Liver (tissue), 9 donors: ENCODE measurements around the gene CDH23. TPM values are rescaled to one million over a fixed set of nuclear protein-coding genes. Genes with fewer than 3 reads are reported as not detected.

Source experiments
- DNase-seq: peaks from one replicate; pipeline ENCODE4 v3.0.0-alpha.2; 2017; ENCODE audit warnings: low spot score
- H3K27ac ChIP-seq, 2 donors: one replicate each; pipeline ENCODE4 v1.7.0; 2013; ENCODE audit warnings: inconsistent platforms in 2 of 2, low read length in 2 of 2, control low read depth in 1 of 2, low read depth in 1 of 2, mild to moderate bottlenecking in 1 of 2
- H3K27me3 ChIP-seq, 4 donors: one replicate each; pipeline versions ENCODE4 v1.6.1 to v1.7.0; 2013; ENCODE audit warnings: low read length in 3 of 4, inconsistent platforms in 1 of 4, mild to moderate bottlenecking in 1 of 4, moderate library complexity in 1 of 4; ENCODE audit not compliant: control insufficient read depth in 4 of 4, insufficient read depth in 4 of 4
- H3K36me3 ChIP-seq, 4 donors: one replicate each; pipeline versions ENCODE4 v1.6.1 to v1.7.0; 2013; ENCODE audit warnings: low read length in 3 of 4, mild to moderate bottlenecking in 3 of 4, low read depth in 1 of 4, moderate library complexity in 1 of 4; ENCODE audit not compliant: control insufficient read depth in 4 of 4, insufficient read depth in 3 of 4
- H3K4me1 ChIP-seq, 4 donors: one replicate each; pipeline versions ENCODE4 v1.6.1 to v1.7.0; 2013; ENCODE audit warnings: low read length in 3 of 4, mild to moderate bottlenecking in 3 of 4, moderate library complexity in 1 of 4; ENCODE audit not compliant: control insufficient read depth in 4 of 4, insufficient read depth in 4 of 4
- H3K4me3 ChIP-seq, 3 donors: one replicate each; pipeline versions ENCODE4 v1.6.1 to v1.7.0; 2013; ENCODE audit warnings: low read length in 3 of 3, control low read depth in 1 of 3, low read depth in 1 of 3, mild to moderate bottlenecking in 1 of 3
- H3K9ac ChIP-seq, 2 donors: one replicate each; pipeline ENCODE4 v1.7.0; 2013; ENCODE audit warnings: low read length in 2 of 2, mild to moderate bottlenecking in 2 of 2, moderate library complexity in 2 of 2, control low read depth in 1 of 2, low read depth in 1 of 2
- H3K9me3 ChIP-seq, 4 donors: one replicate each; pipeline versions ENCODE4 v1.6.1 to v1.7.0; 2013; ENCODE audit warnings: low read length in 3 of 4; ENCODE audit not compliant: control insufficient read depth in 4 of 4
- EGR1 ChIP-seq, 2 donors: IDR thresholded peaks; 2 replicates each; pipeline ENCODE4 v1.6.1; 2016 to 2018; ENCODE audit warnings: antibody characterized with exemption in 2 of 2, low read depth in 2 of 2
- FOXA1 ChIP-seq: IDR thresholded peaks from 2 replicates; pipeline ENCODE4 v1.6.1; 2016; ENCODE audit warnings: antibody characterized with exemption
- FOXA2 ChIP-seq: IDR thresholded peaks from 2 replicates; pipeline ENCODE4 v1.6.1; 2016; ENCODE audit warnings: antibody characterized with exemption
- GABPA ChIP-seq, 2 donors: IDR thresholded peaks in 1 of 2; conservative IDR thresholded peaks in 1 of 2; 2 replicates each; pipeline ENCODE4 v1.6.1; 2016; ENCODE audit warnings: antibody characterized with exemption in 2 of 2, mild to moderate bottlenecking in 1 of 2, moderate library complexity in 1 of 2
- HNF4A ChIP-seq, 2 donors: conservative IDR thresholded peaks; 2 replicates each; pipeline ENCODE4 v1.6.1; 2016; ENCODE audit warnings: antibody characterized with exemption in 2 of 2, mild to moderate bottlenecking in 2 of 2
- JUND ChIP-seq, 2 donors: IDR thresholded peaks; 2 replicates each; pipeline ENCODE4 v1.6.1; 2016; ENCODE audit warnings: antibody characterized with exemption in 2 of 2
- NR2F2 ChIP-seq: IDR thresholded peaks from 2 replicates; pipeline ENCODE4 v1.6.1; 2016; ENCODE audit warnings: antibody characterized with exemption
- RAD21 ChIP-seq, 2 donors: IDR thresholded peaks; 2 replicates each; pipeline ENCODE4 v1.6.1; 2016; ENCODE audit warnings: antibody characterized with exemption in 2 of 2, mild to moderate bottlenecking in 2 of 2
- SP1 ChIP-seq: IDR thresholded peaks from 2 replicates; pipeline ENCODE4 v1.6.1; 2018; ENCODE audit warnings: antibody characterized with exemption, mild to moderate bottlenecking
- TAF1 ChIP-seq: conservative IDR thresholded peaks from 2 replicates; pipeline ENCODE4 v1.6.1; 2016; ENCODE audit warnings: antibody characterized with exemption, mild to moderate bottlenecking
- YY1 ChIP-seq: IDR thresholded peaks from 2 replicates; pipeline ENCODE4 v1.6.1; 2016; ENCODE audit warnings: antibody characterized with exemption, mild to moderate bottlenecking
- WGBS: extraction: QIAGEN DNeasy Blood & Tissue Kit; methylation state at CpG from one replicate; pipeline ENCODE4 v1.1.7; 2013; 5-methylcytosine and 5-hydroxymethylcytosine counted together
- polyA plus RNA-seq, 2 donors: library from polyadenylated mRNA; stranded (reverse) in 1 of 2; unstranded in 1 of 2; fragments of 200-250 nt in 1 of 2; fragments of >200 nt in 1 of 2; fragmentation: Nextera tagmentation in 1 of 2; extraction: Ambion mirVana in 1 of 2; gene quantifications; one replicate each; pipeline versions ENCODE4 v1.2.1 to v1.2.3, GENCODE V29; 2013 to 2015
- total RNA-seq, 2 donors: library from RNA; depleted of rRNA; stranded (reverse); fragments of >200 nt; gene quantifications; one replicate each; pipeline ENCODE4 v1.2.3, GENCODE V29; 2014
- TF ChIP-seq, protein P1 (sequence below): IDR thresholded peaks from 2 replicates; pipeline ENCODE4 v1.6.1; 2016; ENCODE audit warnings: antibody characterized with exemption, mild to moderate bottlenecking
- TF ChIP-seq, protein P2 (sequence below): IDR thresholded peaks from 2 replicates; pipeline ENCODE4 v1.6.1; 2016; ENCODE audit warnings: antibody characterized with exemption
- TF ChIP-seq, protein P3 (sequence below): fragments of 150-350 bp; IDR thresholded peaks from 2 replicates; pipeline ENCODE4 v1.5.1; 2017; ENCODE audit warnings: improper control_type of control experiment, low read depth, low read length; ENCODE audit not compliant: missing input control
- TF ChIP-seq, protein P4 (sequence below): IDR thresholded peaks from 2 replicates; pipeline ENCODE4 v1.6.1; 2016; ENCODE audit warnings: antibody characterized with exemption
- donor health status: healthy.
- donor health status: healthy.
- donor health status: healthy.
- donor health status: healthy.
- donor health status: healthy.

The CDH23 gene
- total and polyA plus RNA-seq, 4 donors: 1.5 to 4.7 (median 3.4) TPM

DNA sequence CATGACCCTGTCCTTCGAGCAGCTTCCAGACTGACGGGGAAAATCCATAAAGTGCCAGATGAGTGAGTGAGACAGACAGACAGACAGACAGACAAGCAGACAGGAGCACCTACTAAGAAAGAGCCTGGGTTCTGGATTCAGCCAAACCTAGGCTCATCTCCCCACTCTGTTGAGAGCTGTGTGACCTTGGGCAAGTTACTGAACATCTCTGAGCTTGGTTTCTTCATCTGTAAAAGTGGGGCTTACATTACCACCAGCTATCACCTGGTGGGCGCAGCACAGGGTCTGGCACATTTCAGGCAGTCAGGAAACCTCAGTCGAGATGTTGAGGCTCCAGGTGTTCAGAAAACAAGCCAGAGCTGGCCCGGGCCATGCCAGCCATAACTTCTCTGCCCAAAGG, 285.3 kb downstream of the CDH23 start (continued):
- TF ChIP-seq, protein P1, sequence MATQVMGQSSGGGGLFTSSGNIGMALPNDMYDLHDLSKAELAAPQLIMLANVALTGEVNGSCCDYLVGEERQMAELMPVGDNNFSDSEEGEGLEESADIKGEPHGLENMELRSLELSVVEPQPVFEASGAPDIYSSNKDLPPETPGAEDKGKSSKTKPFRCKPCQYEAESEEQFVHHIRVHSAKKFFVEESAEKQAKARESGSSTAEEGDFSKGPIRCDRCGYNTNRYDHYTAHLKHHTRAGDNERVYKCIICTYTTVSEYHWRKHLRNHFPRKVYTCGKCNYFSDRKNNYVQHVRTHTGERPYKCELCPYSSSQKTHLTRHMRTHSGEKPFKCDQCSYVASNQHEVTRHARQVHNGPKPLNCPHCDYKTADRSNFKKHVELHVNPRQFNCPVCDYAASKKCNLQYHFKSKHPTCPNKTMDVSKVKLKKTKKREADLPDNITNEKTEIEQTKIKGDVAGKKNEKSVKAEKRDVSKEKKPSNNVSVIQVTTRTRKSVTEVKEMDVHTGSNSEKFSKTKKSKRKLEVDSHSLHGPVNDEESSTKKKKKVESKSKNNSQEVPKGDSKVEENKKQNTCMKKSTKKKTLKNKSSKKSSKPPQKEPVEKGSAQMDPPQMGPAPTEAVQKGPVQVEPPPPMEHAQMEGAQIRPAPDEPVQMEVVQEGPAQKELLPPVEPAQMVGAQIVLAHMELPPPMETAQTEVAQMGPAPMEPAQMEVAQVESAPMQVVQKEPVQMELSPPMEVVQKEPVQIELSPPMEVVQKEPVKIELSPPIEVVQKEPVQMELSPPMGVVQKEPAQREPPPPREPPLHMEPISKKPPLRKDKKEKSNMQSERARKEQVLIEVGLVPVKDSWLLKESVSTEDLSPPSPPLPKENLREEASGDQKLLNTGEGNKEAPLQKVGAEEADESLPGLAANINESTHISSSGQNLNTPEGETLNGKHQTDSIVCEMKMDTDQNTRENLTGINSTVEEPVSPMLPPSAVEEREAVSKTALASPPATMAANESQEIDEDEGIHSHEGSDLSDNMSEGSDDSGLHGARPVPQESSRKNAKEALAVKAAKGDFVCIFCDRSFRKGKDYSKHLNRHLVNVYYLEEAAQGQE: no peak
- TF ChIP-seq RAD21 (IDR thresholded peaks at IDR 0.05) (no peak), FOXA1 (no peak), NR2F2 (no peak)
- TF ChIP-seq, protein P2, sequence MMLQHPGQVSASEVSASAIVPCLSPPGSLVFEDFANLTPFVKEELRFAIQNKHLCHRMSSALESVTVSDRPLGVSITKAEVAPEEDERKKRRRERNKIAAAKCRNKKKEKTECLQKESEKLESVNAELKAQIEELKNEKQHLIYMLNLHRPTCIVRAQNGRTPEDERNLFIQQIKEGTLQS: no peak

DNA sequence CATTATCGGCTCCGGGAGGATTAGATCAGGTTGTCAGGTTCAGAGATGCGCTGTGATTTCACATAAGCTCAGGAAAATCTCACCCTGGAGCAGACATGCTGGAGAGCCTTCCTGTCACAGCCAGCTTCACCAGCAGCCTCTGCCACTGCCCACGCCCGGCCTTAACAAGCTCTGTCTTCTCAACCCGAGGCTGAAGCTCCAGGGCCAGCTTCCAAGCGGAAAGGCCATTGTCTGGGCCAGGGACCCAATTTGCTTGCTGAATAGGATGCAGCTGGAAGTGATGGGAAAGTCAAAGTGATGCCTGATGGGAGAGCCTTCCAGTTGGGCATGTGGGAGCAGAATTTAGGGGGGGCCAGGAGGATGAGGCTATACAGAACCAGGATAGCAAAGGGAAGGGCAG, 286.6 kb downstream of the CDH23 start:
- no peaks in the 10 kb centered on the region for H3K27me3 ChIP-seq
- peaks cover 0 to 4% (median 0%) of the 10 kb centered on the region in 4 donors for H3K36me3 ChIP-seq
- H3K4me3 ChIP-seq: no peak overlapping the region
- no peak overlapping the region for H3K9ac ChIP-seq
- TF ChIP-seq HNF4A (conservative IDR thresholded peaks at IDR 0.05) (no peak), SP1 (no peak), TAF1 (no peak), YY1 (no peak), GABPA (IDR thresholded peaks at IDR 0.05 in 1 of 2, conservative IDR thresholded peaks at IDR 0.05 in 1 of 2) (no peak), FOXA2 (no peak), FOXA1 (no peak), JUND (IDR thresholded peaks at IDR 0.05) (no peak), EGR1 (IDR thresholded peaks at IDR 0.05; ENCODE audit: low read depth in 2 of 2) (no peak)
- TF ChIP-seq, protein P2: no peak
- TF ChIP-seq, protein P3, sequence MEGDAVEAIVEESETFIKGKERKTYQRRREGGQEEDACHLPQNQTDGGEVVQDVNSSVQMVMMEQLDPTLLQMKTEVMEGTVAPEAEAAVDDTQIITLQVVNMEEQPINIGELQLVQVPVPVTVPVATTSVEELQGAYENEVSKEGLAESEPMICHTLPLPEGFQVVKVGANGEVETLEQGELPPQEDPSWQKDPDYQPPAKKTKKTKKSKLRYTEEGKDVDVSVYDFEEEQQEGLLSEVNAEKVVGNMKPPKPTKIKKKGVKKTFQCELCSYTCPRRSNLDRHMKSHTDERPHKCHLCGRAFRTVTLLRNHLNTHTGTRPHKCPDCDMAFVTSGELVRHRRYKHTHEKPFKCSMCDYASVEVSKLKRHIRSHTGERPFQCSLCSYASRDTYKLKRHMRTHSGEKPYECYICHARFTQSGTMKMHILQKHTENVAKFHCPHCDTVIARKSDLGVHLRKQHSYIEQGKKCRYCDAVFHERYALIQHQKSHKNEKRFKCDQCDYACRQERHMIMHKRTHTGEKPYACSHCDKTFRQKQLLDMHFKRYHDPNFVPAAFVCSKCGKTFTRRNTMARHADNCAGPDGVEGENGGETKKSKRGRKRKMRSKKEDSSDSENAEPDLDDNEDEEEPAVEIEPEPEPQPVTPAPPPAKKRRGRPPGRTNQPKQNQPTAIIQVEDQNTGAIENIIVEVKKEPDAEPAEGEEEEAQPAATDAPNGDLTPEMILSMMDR: no peak
- TF ChIP-seq, protein P1: no peak
- TF ChIP-seq, protein P4, sequence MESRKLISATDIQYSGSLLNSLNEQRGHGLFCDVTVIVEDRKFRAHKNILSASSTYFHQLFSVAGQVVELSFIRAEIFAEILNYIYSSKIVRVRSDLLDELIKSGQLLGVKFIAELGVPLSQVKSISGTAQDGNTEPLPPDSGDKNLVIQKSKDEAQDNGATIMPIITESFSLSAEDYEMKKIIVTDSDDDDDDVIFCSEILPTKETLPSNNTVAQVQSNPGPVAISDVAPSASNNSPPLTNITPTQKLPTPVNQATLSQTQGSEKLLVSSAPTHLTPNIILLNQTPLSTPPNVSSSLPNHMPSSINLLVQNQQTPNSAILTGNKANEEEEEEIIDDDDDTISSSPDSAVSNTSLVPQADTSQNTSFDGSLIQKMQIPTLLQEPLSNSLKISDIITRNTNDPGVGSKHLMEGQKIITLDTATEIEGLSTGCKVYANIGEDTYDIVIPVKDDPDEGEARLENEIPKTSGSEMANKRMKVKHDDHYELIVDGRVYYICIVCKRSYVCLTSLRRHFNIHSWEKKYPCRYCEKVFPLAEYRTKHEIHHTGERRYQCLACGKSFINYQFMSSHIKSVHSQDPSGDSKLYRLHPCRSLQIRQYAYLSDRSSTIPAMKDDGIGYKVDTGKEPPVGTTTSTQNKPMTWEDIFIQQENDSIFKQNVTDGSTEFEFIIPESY: no peak
- DNase-seq: no peak
- no peaks in the 10 kb centered on the region for H3K4me1 ChIP-seq
- H3K9me3 ChIP-seq: no peaks in the 10 kb centered on the region
- H3K27ac ChIP-seq: no peak overlapping the region
- 93% methylated on average over 7 of the region's 7 CpGs for WGBS
